Adipose tissue (tissue), 3 donors: ENCODE results near the gene FAM78A. TPM values are rescaled to one million over a fixed set of nuclear protein-coding genes. Genes with fewer than 3 reads are reported as not detected.

Experiments used
- H3K27ac ChIP-seq: one replicate; pipeline ENCODE4 v1.5.1; 2013; ENCODE audit warnings: low read depth, low read length
- WGBS, 3 donors: extraction: QIAGEN DNeasy Blood & Tissue Kit; methylation state at CpG; one replicate each; pipeline ENCODE4 v1.1.7; 2013; 5-methylcytosine and 5-hydroxymethylcytosine counted together
- polyA plus RNA-seq, 3 donors: library from polyadenylated mRNA; stranded (reverse); fragments of 200-250 nt; gene quantifications; one replicate each; pipeline ENCODE4 v1.2.3, GENCODE V29; 2013
- donor health status: healthy with polysubstance abuse.
- donor health status: Bipolar disorder and iron deficiency.
- donor health status: healthy.

Gene FAM78A
- polyA plus RNA-seq, 3 donors = 0.70 to 2.5 (median 1.7) TPM

DNA sequence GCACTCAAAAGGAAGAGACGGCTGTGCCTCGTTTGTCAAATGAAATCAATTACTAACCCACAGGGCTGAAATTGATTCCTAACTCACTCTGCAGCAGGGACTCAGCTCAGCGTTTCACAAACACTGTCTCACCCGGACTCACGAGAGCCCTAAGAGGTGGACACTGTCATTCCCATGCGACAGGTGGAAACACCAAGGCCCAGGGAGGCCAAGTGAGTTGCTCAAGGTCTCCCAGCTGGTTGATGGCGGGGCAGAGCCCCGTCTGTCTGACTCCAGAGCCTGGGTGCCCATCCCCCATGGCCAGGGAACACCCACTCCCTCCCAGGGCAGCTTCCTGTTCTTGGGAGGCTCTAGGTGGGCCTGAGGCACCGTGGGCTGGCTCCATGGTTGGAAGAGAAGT is 11.9 kb upstream of the FAM78A start:
- 69 to 83% (median 78%) methylated on average over 9 of the region's 9 CpGs for WGBS, 3 donors

DNA sequence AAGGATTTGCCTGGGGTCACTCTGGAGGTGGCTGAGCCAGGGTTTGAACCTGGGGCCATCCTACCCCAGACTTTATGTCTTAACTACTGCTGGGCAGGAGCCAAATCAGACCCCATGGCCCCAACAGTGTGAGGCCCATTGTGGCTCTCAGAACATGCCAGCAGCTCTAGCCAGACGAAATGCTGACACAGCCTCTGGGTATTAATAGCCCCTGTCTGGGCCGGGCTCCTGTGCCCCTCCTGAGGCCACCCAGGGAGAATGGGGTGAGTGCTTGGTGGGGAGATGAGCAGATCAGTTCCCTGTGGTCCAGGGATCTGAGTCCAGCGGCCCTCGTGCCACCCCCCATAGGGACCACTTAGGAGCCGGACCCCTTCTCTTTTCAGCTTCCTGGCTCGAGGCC is 11.0 kb upstream of the FAM78A start:
- H3K27ac ChIP-seq = no peak overlapping the region
- WGBS, 3 donors = 88 to 94% (median 89%) methylated on average over 6 of the region's 6 CpGs

More for the DNA sequence above, 11.9 kb upstream of the FAM78A start:
- no peak overlapping the region for H3K27ac ChIP-seq

DNA sequence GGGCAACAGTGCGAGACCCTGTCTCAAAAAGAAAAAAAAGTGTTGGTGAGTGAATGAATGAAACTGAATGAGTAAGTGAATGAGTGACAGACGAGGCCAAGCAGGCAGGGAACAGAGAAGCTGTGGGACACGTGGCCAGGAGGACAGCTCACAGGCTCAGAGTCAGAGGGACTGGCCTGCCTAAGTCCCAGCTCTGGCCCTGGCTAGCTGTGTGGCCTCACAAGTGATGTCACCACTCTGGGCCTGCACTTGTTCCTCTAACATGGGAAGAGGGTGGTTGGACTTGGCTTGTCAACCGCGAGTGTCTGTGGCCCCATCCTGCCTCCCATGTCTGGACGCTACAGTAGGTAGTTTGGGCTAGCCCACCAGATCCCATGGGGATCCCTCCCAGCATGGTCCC is 8.5 kb upstream of the FAM78A start:
- WGBS, 3 donors = 89 to 95% (median 92%) methylated on average over 6 of the region's 6 CpGs
- H3K27ac ChIP-seq = no peak overlapping the region

DNA sequence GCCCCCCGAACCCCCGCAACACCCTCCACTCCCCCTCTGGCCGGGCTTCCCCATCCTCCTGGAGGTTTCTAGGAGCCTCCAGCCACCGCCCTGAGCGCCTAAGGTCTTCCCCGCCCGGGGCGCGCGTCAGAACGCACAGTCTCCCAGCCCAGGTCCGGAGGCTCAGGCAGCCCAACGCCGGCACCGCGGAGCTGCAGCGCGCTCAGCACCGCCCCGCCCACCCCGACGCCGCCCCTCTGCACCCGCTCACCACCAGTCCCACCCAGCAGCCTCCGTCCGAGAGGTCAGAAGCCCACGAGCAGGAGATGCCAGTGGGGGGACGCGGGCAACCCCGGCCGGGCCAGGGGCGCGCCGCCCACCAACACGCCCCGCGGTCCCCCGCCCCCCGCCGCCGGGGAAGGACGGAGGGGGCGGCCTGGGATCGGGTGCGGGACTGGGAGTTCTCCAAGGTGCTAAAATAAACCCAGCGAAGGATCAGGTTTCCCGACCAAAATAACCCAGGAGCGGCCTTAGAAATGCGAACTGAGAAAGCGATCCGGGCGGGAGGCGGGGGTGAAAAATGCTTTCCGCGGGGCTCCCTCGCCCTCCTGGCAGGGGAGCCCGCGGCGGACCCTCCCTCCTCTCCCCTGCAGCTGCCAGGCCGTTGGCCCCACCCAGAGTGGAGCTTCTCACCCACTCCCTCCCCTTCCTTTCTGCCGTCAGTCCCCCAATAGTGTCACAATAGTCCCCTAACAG is 6.5 kb upstream of the FAM78A start:
- H3K27ac ChIP-seq = no peak overlapping the region
- 3 to 6% (median 6%) methylated on average over 38 to 61 of the region's 61 CpGs for WGBS, 3 donors

DNA sequence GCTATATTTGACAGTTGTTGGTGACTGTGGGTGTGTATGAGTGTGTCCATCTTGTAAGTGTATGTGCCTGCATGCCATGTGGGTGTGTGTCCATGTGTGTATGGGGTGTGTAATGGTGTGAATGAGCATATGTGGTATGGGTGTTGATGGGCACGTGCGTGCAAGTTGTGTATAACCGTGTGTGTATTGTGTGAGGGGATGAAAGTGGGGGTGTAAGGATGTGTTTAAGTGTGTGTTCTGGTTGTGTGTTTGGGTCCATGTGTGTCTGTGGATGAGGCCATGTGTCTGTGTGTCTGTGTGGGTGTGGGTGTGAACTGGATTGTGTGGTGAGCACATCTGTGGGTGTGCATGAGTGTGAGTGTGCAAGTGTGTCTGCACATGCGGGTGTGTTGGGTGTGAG is 5.9 kb upstream of the FAM78A start:
- no peak overlapping the region for H3K27ac ChIP-seq
- 74 to 76% (median 75%) methylated on average over 4 of the region's 4 CpGs for WGBS, 3 donors

DNA sequence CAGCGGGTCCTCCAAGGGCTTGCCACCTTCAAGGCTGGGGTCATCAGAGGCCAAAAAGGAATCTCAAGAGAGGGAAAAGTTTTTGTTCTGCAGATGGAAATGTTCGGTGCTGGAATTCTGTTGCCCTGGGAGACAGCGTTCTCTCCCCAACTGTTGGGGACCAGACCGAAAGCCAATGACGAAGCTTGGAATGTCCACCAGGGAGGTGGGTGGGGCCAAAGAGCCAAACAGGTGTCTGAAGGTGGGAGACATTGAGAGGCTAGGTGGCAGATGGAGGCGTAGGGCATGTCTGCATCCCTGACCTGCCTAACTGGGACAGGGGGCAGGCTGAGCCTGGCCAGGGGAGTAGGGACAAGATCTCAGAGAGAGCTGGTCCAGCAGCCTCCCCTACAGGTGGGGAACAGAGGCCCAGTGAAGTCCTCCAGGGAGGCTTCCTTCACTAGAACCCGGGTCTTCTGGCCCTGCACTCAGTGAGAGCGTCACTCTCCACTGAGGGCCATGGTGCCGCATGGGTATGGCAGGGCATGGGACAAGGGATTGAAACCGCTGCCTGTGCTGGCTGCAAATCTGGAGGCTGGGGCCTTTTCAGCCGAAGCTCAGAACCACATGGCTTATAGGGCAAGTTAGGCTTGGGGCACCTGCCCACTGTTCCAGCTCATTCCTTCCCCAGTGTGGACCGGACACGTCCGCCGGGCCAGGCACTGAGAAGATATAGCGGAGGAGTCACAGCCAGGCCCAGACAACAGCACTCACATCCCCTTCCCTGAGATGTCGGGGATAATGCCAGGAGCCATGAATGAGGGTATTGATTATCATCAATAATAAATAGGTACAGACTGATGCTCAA is 5.0 kb upstream of the FAM78A start:
- 80 to 90% (median 85%) methylated on average over 17 of the region's 17 CpGs for WGBS, 3 donors
- no peak overlapping the region for H3K27ac ChIP-seq

DNA sequence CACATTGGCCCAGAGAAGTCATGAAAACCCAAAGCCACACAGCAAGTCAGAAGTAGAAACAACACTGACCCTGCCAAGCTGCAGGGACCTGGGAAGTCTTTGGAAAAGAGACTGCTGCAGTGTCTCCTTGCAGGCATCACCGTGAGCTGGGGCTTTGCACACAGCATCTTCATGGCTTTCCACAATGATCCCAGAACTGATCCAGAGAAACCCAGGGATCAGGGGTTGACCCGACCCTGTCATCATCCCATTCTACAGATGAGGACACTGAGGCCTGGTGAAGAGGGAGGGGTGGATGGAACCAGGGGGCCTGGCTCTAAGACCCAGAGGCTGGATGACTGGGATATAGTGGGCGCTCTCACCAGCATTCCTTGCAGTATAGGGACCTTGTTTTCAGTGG is 4.3 kb upstream of the FAM78A start:
- 54 to 88% (median 82%) methylated on average over 3 of the region's 3 CpGs for WGBS, 3 donors
- no peak overlapping the region for H3K27ac ChIP-seq

DNA sequence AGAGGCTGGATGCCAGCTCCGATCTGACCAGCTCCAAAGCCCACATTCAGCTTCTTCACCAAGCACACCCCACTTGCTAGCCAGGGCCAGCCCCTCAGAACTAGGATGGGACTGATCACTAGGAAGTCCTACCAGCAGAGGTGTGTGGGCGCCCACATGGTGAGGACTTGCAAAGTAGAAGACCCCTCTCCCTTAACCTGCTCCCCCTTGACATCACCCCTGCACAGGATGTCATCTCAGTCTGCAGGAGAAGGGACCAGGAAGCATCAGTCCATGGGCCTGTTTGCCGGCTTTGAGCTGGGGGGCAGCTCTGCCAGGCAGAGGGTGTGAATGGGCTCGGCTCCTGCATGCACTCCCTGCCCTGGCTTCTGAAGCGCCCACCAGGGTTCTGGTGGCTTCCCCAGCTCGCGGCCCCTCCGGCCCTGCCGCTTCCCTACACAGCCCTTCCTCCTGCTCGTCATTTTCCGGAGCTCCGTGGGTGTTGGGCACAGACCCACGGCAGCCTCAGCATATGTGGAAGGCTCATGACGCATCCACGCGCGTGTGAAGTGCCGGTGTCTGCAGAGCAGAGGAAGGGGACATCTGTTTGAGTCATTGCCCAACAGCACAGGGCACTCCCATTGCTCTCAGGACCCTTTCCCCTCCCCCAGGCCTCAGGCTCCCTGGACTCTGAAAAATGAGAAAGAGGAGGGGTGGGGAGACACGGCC is 3.7 kb upstream of the FAM78A start:
- 48 to 77% (median 50%) methylated on average over 16 to 19 of the region's 19 CpGs for WGBS, 3 donors

DNA sequence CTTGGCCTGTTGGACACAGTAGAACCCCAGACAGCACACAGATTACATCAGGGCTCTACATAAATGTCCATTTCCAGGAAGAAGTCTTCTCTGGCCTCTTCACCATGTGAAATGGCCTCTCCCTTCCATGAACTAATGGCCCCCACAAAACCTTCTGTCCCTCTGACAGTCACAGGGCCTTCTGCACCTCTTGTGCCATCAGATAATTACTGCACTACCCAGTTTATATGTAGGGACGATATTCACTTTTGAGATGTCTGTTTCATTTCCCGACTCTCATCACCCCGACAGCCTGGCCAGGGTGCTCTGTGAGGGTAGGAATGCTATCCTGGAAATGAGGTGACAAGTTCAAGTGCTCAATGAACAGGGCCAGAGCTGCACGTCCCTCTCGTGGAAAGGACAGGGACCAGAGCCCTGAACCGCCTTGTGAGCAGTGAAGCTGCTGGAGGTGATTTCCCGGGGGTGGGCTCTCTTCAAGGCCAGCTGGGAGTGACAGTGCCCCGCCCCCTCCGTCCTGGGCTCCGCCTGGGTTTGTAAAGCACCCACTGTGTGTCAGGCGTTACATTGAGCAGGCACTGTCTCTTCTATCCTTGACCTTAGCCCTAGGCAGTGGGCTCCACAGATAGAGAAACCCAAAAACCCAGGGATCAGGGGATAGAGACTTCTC is 3.0 kb upstream of the FAM78A start:
- no peak overlapping the region for H3K27ac ChIP-seq
- 69 to 83% (median 78%) methylated on average over 8 to 11 of the region's 11 CpGs for WGBS, 3 donors

More for the DNA sequence above, 3.7 kb upstream of the FAM78A start:
- no peak overlapping the region for H3K27ac ChIP-seq

DNA sequence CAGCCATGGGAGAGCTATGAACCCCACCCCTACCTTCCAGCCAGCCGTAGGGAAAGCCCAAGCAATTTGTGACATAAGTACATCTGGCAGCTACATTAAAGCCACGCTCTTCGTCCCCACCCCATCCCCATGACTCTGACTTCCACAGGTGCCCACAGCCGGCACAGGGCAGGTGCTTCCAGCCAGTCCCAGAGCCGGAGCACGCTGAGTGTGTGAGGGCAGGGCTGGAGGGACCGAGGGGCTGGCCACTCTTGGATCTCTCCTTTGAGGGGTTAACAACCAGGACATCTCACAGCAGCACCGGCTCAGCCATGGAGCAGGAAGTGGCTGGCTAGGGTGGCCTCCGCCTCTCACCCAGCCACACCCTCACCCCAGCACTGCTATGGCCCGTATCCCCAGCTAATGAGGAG is 2.4 kb upstream of the FAM78A start:
- WGBS, 3 donors = 46 to 56% (median 52%) methylated on average over 10 of the region's 10 CpGs

DNA sequence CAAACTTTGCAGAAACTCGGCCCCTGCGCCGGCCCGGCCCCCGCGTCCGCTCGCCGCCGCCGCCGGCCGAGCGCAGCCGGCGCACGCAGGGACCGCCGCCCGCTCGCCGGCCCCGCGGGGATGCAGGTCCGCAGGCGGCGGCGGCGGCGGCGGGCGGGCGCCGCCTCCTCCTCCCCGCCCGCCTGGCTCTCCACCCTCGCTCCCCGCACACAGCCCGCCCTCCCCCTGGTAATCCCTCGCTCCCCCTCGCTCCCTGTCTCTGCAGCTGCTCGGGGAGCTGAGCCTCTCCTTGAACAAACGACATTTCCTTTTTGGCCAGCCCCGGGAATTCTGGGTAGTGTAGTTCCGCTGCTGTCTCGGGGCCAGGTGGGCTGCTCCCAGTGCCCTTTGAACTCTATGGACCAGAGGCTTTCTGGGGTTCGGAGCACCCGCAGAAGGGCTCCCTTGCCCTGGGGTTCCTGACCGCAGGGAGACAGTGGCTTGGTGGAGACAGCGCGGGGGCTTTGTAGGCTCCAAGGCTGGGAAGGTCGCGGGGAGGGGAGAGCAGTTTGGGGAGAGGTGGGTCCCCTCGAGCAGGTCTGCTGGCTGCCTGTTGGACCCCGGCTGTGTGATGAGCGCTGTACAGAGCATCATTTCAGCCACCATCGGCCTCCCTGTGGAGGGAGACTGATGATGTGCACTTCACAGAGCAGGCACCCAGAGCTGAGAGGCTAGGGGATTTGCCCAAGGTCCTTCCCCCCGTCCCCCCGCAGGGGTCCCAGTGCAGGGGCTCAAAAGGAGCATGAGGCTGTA is 1.8 kb upstream of the FAM78A start:
- WGBS, 3 donors = 9 to 19% (median 11%) methylated on average over 20 to 59 of the region's 59 CpGs
- no peak overlapping the region for H3K27ac ChIP-seq

More for the DNA sequence above, 2.4 kb upstream of the FAM78A start:
- no peak overlapping the region for H3K27ac ChIP-seq

DNA sequence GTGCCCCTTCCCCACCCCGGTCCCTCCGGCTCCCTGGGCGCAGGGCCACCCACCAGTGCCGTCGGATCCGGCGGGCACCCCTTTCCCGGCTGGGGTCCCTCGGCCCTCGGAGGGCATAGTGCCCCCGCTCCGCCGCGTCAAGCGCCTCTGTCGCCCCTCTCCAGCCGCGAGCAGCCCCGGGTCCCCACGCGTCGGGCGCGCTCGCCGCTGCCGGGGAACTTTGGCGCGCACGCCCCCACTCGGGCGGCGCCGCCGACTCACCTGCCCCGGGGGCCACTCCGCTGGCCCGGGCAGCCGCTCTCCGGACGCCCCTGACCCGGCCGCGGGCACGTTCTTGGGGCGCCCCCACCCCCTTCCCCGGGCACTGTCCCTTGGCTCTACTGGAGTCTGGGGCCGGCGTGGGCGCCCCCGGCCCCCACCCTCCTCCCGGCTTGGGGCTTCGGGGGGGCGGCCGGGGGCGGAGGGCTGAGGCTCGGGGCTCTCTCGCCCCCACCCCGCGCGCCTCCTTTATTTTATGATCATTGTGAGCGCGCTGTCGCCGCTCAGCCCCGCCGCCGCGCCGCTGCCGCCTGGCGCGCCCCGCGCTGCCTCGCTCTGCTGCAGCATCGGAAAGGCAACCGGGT is 1.1 kb upstream of the FAM78A start:
- 0 to 1% (median 0%) methylated on average over 56 to 77 of the region's 78 CpGs for WGBS, 3 donors
- no peak overlapping the region for H3K27ac ChIP-seq

DNA sequence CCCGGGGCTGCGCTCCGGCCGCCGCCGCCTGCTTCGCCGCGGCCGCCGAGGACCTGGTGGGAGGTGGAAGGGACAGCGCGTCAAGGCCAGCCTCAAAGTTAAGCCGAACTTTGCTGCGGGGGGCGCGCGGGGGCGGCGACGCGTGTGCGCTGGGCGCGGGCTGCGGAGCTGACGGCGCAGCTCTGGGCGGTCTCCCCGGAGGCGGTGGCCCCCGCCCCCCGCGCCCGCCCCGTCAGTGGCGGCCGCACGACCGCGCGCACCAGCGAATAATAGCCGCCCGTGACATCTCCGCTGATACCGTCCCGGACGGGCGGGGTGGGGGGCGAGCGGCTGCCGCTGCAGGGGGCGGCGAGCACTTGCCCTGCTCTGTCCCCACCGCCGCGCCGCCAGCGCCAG is 579 bp upstream of the FAM78A start:
- H3K27ac ChIP-seq = no peak overlapping the region
- 1 to 2% (median 1%) methylated on average over 33 to 60 of the region's 60 CpGs for WGBS, 3 donors

DNA sequence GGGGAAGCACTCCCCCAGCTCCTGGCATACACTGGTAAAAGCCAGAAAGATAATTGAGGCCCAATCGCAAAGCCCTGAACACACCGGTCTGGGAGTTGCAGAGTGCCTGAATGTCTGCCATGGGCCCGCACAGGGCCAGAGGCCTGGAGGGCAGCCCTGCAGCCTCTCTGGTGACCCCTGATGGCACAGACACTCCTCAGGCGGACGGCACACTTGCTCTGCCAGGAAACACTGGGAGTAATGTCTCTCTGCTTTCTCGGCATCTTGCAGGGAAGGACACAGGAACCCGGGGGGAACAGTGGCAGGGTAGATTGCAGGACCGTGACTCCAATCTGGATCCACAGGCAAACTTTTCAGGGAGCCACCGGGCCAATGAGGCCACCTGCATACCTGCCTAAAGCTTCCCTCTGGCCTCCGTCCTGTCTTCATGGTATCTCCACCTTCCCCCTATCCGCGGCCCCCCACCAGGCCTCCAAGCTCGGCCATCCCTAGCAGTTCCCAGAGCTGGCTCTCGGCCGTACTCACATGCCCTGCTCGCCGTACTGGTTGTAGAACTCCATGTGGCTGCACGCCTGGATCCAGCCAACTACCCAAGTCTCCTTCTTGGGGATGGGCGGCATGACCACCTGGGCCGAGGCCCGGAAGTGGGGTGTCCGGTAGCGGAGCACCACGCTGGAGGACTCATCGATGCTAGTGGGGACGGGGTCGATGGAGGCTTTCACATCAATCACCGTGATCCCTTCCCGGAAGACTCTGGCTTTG is 797 bp downstream of the FAM78A start:
- no peak overlapping the region for H3K27ac ChIP-seq
- 40 to 79% (median 41%) methylated on average over 29 of the region's 29 CpGs for WGBS, 3 donors

DNA sequence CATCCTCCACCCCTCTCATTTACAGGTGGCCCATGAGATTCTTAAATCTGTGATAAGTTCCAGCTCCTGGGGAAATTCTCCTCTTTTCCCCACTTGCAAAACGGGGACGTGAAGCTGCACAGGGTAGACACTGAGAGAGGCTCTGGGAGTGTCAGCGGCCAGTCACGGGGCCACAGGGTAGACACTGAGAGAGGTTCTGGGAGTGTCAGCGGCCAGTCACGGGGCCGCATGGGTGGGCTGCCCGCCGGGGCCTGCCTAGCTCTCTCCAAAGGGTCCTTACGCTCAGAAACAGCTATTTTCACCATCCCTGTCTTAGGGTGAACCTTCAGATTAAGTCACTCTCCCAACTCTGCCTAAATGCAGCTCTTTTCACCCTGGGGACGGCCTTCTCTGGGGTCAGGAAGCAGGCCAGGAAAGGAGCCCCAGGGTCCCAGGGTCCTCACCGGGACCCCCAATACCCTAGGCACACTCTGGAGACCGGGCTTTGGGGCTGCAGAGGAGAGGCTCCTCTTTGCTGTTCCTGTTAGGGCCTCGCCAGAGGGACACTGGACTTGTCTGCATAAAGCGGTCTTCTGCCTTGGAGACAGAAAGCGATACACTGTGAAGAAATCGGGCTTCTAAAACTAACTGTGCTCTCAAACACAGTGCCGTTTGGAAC is 1.5 kb downstream of the FAM78A start:
- no peak overlapping the region for H3K27ac ChIP-seq
- 42 to 80% (median 45%) methylated on average over 17 to 18 of the region's 18 CpGs for WGBS, 3 donors
